Heart left ventricle (tissue), 16 donors: ENCODE measurements around the gene PPP4R1. TPM values are rescaled to one million over a fixed set of nuclear protein-coding genes. Genes with fewer than 3 reads are reported as not detected.

Source experiments
- ATAC-seq, 4 donors: fragments of 200-7000 bp; cut with Tn5 transposase; one replicate each; pipeline ENCODE4 v1.9.1; 2020 to 2022; ENCODE audit warnings: moderate library complexity in 4 of 4, mild to moderate bottlenecking in 3 of 4, moderate number of reproducible peaks in 1 of 4
- DNase-seq, 5 donors: peaks; one replicate each; pipeline ENCODE4 v3.0.0-alpha.2; 2020
- H3K27ac ChIP-seq, 12 donors: fragments of 200-600 bp; sonication (generic) in 4 of 12; one replicate each; pipeline versions ENCODE4 v1.5.0 to v1.8.0; 2016 to 2022; ENCODE audit warnings: mild to moderate bottlenecking in 2 of 12
- H3K27me3 ChIP-seq, 9 donors: fragments of 200-600 bp; sonication (generic) in 2 of 9; one replicate each; pipeline versions ENCODE4 v1.5.1 to v1.8.0; 2016 to 2022; ENCODE audit warnings: mild to moderate bottlenecking in 3 of 9
- H3K36me3 ChIP-seq, 9 donors: fragments of 200-600 bp; sonication (generic) in 2 of 9; one replicate each; pipeline versions ENCODE4 v1.5.0 to v1.8.0; 2018 to 2022; ENCODE audit warnings: mild to moderate bottlenecking in 2 of 9
- H3K4me1 ChIP-seq, 12 donors: fragments of 200-600 bp; sonication (generic) in 4 of 12; one replicate each; pipeline versions ENCODE4 v1.5.0 to v1.8.0; 2016 to 2022; ENCODE audit warnings: mild to moderate bottlenecking in 3 of 12
- H3K4me3 ChIP-seq, 12 donors: fragments of 200-600 bp; sonication (generic) in 4 of 12; one replicate each; pipeline versions ENCODE4 v1.5.0 to v1.8.0; 2017 to 2022; ENCODE audit warnings: mild to moderate bottlenecking in 9 of 12, moderate library complexity in 4 of 12
- H3K9me3 ChIP-seq, 12 donors: fragments of 200-600 bp; sonication (generic) in 4 of 12; one replicate each; pipeline versions ENCODE4 v1.5.0 to v1.8.0; 2016 to 2022; ENCODE audit warnings: mild to moderate bottlenecking in 1 of 12
- CTCF ChIP-seq, 12 donors: fragments of 200-600 bp; sonication (generic) in 4 of 12; IDR thresholded peaks; one replicate each; pipeline versions ENCODE4 v1.5.0 to v1.8.0; 2018 to 2022; ENCODE audit warnings: antibody characterized with exemption in 12 of 12, mild to moderate bottlenecking in 5 of 12
- POLR2A ChIP-seq, 2 donors: fragments of 450-650 bp; IDR thresholded peaks; one replicate each; pipeline ENCODE4 v1.6.1; 2017; ENCODE audit warnings: antibody characterized with exemption in 2 of 2, mild to moderate bottlenecking in 2 of 2, moderate library complexity in 2 of 2
- WGBS, 4 donors: extraction: QIAGEN DNeasy Blood & Tissue Kit in 2 of 4; methylation state at CpG; one replicate each; pipeline versions ENCODE4 v1.1.5 to v1.1.7; 2013 to 2018; 5-methylcytosine and 5-hydroxymethylcytosine counted together
- intact Hi-C, 10 donors: fragments of 100-400 bp; cut with DNase I; formaldehyde crosslinking; loops; one replicate each; pipeline versions ENCODE4 v1.11.1 to v1.14.2; 2022
- polyA plus RNA-seq, 2 donors: library from polyadenylated mRNA; stranded (reverse); fragments of 200-250 nt; gene quantifications; one replicate each; pipeline ENCODE4 v1.2.3, GENCODE V29; 2013
- total RNA-seq, 9 donors: library from RNA; depleted of rRNA in 2 of 9; stranded (reverse); fragments of >200 nt in 2 of 9; fragmentation: NEBNext Ultra II Directional in 3 of 9; extraction: Animal tissue kit (Norgen Biotek cat#: 25700) in 3 of 9; gene quantifications; one replicate each; pipeline versions ENCODE4 v1.1.0 to v1.2.4, GENCODE V29; 2016 to 2023
- donor health status: ischemic (EF 13 %, LVEDD 7.1; RV severe dilation, severe dysfunction).
- donor health status: healthy with polysubstance abuse.
- donor health status: DM: no; HTN: yes; CAD: no.
- donor health status: DM: no; HTN: no; CAD: no.
- donor health status: ischemic (EF 25% LVEDD 6.9; RV normal size, moderate dysfunction).
- donor health status: ischemic (EF 25% LVEDD 5.7; RV mildly dilated, moderate dysfunction).
- donor health status: healthy.
- donor health status: DM: yes; HTN: yes; CAD: no.
- donor health status: ischemic (EF 35%, LVEDD 5.7; RV mildly dilated, moderate dysfunction).
- donor health status: nonischemic (EF 11% LVEDD 7.7; RV severe dilation, severe dysfunction).
- donor health status: DM: yes; HTN: yes; CAD: no.
- donor health status: PGD.
- donor health status: ischemic (EF 29% LVEDD 5.4; RV normal size, mild dysfunction).
- donor health status: nonischemic (EF 23%, LVEDD 6.1; RV moderate dilation, normal function).

PPP4R1 gene
- total and polyA plus RNA-seq, 11 donors, result 13.9 to 81.3 (median 59.8) TPM

- DNase-seq (no peak), ATAC-seq (no peak)
- WGBS, 4 donors, result 93 to 95% (median 94%) methylated on average over 7 of the region's 7 CpGs
- peaks cover 0 to 4% (median 0%) of the 10 kb centered on the region in 12 donors for H3K9me3 ChIP-seq
- H3K27me3 ChIP-seq, result no peaks in the 10 kb centered on the region
- H3K4me1 ChIP-seq, result no peaks in the 10 kb centered on the region
- intact Hi-C loops, result no loop called here
- H3K36me3 ChIP-seq, result peaks cover 0 to 83% (median 77%) of the 10 kb centered on the region in 9 donors
- TF ChIP-seq CTCF (IDR thresholded peaks at IDR 0.05) (no peak), POLR2A (IDR thresholded peaks at IDR 0.05) (no peak)
- no peak overlapping the region for H3K27ac ChIP-seq
- H3K4me3 ChIP-seq, result no peak overlapping the region
These were observed 66.6 kb downstream of the PPP4R1 start for GRCh38 chr18:9547782-9548181.

GRCh38 chr18:9546468-9546867 is 67.9 kb downstream of the PPP4R1 start:
- Histone ChIP-seq H3K4me3 (no peak overlapping the region), H3K27me3 (no peaks in the 10 kb centered on the region), H3K4me1 (no peaks in the 10 kb centered on the region), H3K36me3 (peaks cover 0 to 70% (median 63%) of the 10 kb centered on the region in 9 donors), H3K27ac (no peak overlapping the region), H3K9me3 (no peaks in the 10 kb centered on the region)
- 88 to 94% (median 88%) methylated on average over 6 of the region's 6 CpGs for WGBS, 4 donors
- ATAC-seq (no peak), DNase-seq (no peak)
- TF ChIP-seq CTCF (IDR thresholded peaks at IDR 0.05) (no peak), POLR2A (IDR thresholded peaks at IDR 0.05) (no peak)
- intact Hi-C loops, result no loop called here

GRCh38 chr18:9545029-9545428 is 69.3 kb downstream of the PPP4R1 start:
- H3K27me3 ChIP-seq, result no peaks in the 10 kb centered on the region
- H3K4me3 ChIP-seq, result no peak overlapping the region
- no peak for DNase-seq
- no peak overlapping the region for H3K27ac ChIP-seq
- no peak for TF ChIP-seq CTCF (IDR thresholded peaks at IDR 0.05)
- TF ChIP-seq POLR2A (IDR thresholded peaks at IDR 0.05), result no peak
- intact Hi-C loops, result no loop called here
- no peak for ATAC-seq
- no peaks in the 10 kb centered on the region for H3K4me1 ChIP-seq
- peaks cover 0 to 63% (median 51%) of the 10 kb centered on the region in 9 donors for H3K36me3 ChIP-seq
- WGBS, 4 donors, result 73 to 86% (median 79%) methylated on average over 5 of the region's 5 CpGs
- H3K9me3 ChIP-seq, result no peaks in the 10 kb centered on the region

- Histone ChIP-seq H3K27me3 (no peaks in the 10 kb centered on the region), H3K4me3 (no peak overlapping the region), H3K9me3 (no peaks in the 10 kb centered on the region), H3K27ac (no peak overlapping the region), H3K36me3 (peaks cover 0 to 52% (median 44%) of the 10 kb centered on the region in 9 donors), H3K4me1 (no peaks in the 10 kb centered on the region)
- TF ChIP-seq CTCF (IDR thresholded peaks at IDR 0.05), result no peak
- TF ChIP-seq POLR2A (IDR thresholded peaks at IDR 0.05), result no peak
- ATAC-seq, result peak in 2 of 4 donors; percentile 26 to 30
- intact Hi-C loops, result no loop called here
- DNase-seq, result peak in 1 of 5 donors; percentile 20
- 82 to 90% (median 86%) methylated on average over 4 of the region's 4 CpGs for WGBS, 4 donors
These were observed 71.4 kb downstream of the PPP4R1 start for GRCh38 chr18:9542924-9543323.
